HG02884 (cell line): ENCODE data around the gene ANKRD6.

ENCODE experiments used
- ATAC-seq: cut with Tn5 transposase; IDR thresholded peaks from one replicate; pipeline ENCODE4 v1.9.1; 2021; ENCODE audit warnings: mild to moderate bottlenecking, moderate library complexity; ENCODE audit not compliant: unreplicated experiment

Gene ANKRD6

GRCh38 chr6:89506716-89507617, 74.0 kb downstream of the ANKRD6 start:
- ATAC-seq = no peak

GRCh38 chr6:89508755-89509563, 76.0 kb downstream of the ANKRD6 start:
- no peak for ATAC-seq

GRCh38 chr6:89509777-89510281, 76.9 kb downstream of the ANKRD6 start:
- ATAC-seq = no peak

- ATAC-seq = no peak
Measured at GRCh38 chr6:89510393-89510792, 77.4 kb downstream of the ANKRD6 start.

GRCh38 chr6:89518352-89519055, 85.6 kb downstream of the ANKRD6 start:
- ATAC-seq = no peak

- no peak for ATAC-seq
Measured at GRCh38 chr6:89520736-89521135, 87.8 kb downstream of the ANKRD6 start.

- ATAC-seq = no peak
Measured at GRCh38 chr6:89522778-89523177, 89.8 kb downstream of the ANKRD6 start.

GRCh38 chr6:89525786-89526562, 93.0 kb downstream of the ANKRD6 start:
- no peak for ATAC-seq

- no peak for ATAC-seq
Measured at GRCh38 chr6:89526563-89526869, 93.6 kb downstream of the ANKRD6 start.

- no peak for ATAC-seq
Measured at GRCh38 chr6:89527634-89528033, 94.7 kb downstream of the ANKRD6 start.

GRCh38 chr6:89528866-89529265, 95.9 kb downstream of the ANKRD6 start:
- ATAC-seq = no peak

GRCh38 chr6:89530982-89531381, 98.0 kb downstream of the ANKRD6 start:
- no peak for ATAC-seq

- no peak for ATAC-seq
Measured at GRCh38 chr6:89536231-89536630, 103.3 kb downstream of the ANKRD6 start.

- ATAC-seq = no peak
Measured at GRCh38 chr6:89539779-89540178, 106.8 kb downstream of the ANKRD6 start.

GRCh38 chr6:89542081-89542857, 109.3 kb downstream of the ANKRD6 start:
- no peak for ATAC-seq

GRCh38 chr6:89542866-89543265, 109.9 kb downstream of the ANKRD6 start:
- no peak for ATAC-seq

GRCh38 chr6:89547281-89547680, 114.3 kb downstream of the ANKRD6 start:
- ATAC-seq = no peak

GRCh38 chr6:89553431-89553830, 120.5 kb downstream of the ANKRD6 start:
- no peak for ATAC-seq

- ATAC-seq = no peak
Measured at GRCh38 chr6:89554106-89554505, 121.2 kb downstream of the ANKRD6 start.

GRCh38 chr6:89555031-89555430, 122.1 kb downstream of the ANKRD6 start:
- no peak for ATAC-seq
